RPMI7951 (cell line): Measurements from ENCODE around the gene CERS1. TPM values are rescaled to one million over a fixed set of nuclear protein-coding genes. Genes with fewer than 3 reads are reported as not detected.

Source experiments
- DNase-seq: peaks from one replicate; pipeline ENCODE4 v3.0.0-alpha.2; 2012; ENCODE audit warnings: low read depth
- total RNA-seq: library from RNA; depleted of rRNA; stranded (reverse); fragments of >200 nt; shearing (Covaris generic); gene quantifications from 2 replicates; pipeline ENCODE4 v1.2.3, GENCODE V29; 2014

Gene CERS1
- total RNA-seq, 1 experiment from 2014 or later = 0.12 TPM

- no peak for DNase-seq
Measured at GRCh38 chr19:18871543-18871942, 24.4 kb downstream of the CERS1 start.

- DNase-seq = no peak
Measured at GRCh38 chr19:18870531-18871172, 25.3 kb downstream of the CERS1 start.

GRCh38 chr19:18869781-18870530, 26.0 kb downstream of the CERS1 start:
- no peak for DNase-seq

DNA sequence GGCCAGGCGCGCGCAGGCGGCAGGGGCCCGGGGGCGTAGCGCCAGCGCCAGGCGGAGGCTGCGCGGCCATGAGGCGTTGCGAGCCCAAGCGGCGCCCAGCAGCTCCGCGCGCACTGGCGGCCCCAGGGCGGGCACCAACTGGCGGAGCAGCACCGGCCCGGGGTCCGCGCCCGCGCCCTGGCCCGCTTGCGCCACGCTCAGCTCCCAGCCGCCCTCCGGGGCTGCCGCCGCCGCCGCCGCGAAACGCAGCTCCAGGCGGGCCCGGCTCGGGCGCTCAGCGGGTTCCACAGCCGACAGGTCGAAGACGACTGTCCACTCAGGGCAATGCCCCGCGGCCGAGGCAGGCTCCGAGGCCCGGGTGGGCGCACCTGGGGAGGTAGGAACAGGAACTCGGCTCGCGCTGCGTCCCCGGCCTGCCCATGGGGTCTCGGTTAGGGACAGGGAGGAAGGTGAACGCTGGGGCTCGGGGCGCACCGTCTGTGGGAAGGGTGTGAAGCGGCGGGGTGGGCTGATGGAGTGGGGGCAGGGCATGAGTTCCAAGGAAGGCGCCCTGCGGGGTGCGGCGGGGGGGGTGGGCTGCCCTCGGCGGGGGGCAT, 26.8 kb downstream of the CERS1 start:
- DNase-seq = no peak

DNA sequence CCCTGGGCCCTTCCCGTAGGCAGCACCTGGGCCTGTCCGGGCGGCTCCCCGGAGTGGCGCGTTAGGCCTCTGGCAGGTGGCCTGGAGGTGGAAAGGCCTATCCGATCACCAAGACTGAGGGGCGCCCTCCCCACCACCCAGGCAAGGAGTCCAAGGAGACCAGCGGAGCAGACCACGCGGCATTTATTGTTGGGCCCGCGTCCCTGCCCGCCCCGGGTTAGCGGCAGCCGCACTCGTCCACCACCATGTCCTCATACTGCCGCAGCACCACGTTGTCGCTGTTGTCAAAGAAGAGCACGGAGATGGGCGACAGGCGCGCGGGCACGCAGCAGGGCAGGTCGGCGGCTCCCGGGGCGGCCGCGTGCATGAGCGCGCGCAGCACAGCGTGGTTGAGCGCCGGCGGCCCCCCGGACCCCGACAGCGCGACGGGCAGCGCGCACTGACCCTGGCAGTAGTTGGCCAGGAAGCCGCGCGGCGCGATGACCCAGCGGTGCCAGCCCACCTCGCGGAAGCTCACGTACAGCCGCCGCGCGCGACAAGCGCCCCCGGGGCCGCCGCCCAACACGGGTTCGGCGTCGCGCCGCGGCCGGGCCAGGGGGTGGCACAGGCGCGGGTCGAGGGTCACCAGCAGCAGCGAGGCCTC, 27.5 kb downstream of the CERS1 start:
- DNase-seq = no peak

- DNase-seq = no peak
Measured at GRCh38 chr19:18867751-18868150, 28.2 kb downstream of the CERS1 start.

GRCh38 chr19:18867199-18867598, 28.8 kb downstream of the CERS1 start:
- DNase-seq = no peak

- no peak for DNase-seq
Measured at GRCh38 chr19:18866800-18867123, 29.2 kb downstream of the CERS1 start.

DNA sequence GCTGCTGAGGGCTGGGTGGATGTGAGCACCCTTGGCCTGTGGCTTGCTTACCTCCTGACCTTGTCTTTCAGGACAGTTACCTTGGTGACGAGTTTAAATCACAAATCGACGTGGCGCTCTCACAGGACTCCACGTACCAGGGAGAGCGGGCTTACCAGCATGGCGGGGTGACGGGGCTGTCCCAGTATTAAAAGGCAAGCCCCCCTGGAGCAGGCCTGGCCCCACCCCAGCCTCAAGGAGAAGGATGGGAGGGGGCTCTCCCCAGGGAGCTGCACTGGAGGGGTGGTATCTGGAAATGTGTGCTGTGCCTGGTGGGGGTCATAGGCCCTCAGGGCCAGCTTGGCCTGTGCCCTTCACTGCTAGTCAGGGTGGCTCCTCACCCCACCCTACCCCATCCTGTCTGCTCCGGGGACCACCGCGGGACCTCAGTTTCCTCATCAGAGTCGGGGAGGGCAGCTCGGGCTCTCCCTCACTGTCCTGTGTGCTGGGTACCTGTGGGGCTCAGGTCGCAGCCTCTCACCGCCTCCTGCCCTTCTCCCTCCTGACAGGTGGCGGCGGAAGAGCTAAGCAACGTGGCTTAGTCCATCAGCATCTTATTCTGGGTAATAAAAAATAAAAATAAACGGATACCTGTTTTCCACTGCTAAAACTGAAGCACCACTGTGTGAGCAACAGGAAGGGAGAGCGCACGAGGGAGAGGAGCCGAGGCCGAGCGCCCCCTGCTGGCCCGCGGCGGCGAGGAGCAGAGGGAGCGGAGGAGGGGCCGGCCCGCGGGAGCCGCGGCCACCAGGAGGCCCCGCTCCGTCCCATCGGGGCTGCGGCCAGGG, 29.8 kb downstream of the CERS1 start:
- DNase-seq = no peak

GRCh38 chr19:18865106-18865972, 30.6 kb downstream of the CERS1 start:
- no peak for DNase-seq

- DNase-seq = no peak
Measured at GRCh38 chr19:18863843-18864362, 32.1 kb downstream of the CERS1 start.

- DNase-seq = no peak
Measured at GRCh38 chr19:18862976-18863842, 32.7 kb downstream of the CERS1 start.

DNA sequence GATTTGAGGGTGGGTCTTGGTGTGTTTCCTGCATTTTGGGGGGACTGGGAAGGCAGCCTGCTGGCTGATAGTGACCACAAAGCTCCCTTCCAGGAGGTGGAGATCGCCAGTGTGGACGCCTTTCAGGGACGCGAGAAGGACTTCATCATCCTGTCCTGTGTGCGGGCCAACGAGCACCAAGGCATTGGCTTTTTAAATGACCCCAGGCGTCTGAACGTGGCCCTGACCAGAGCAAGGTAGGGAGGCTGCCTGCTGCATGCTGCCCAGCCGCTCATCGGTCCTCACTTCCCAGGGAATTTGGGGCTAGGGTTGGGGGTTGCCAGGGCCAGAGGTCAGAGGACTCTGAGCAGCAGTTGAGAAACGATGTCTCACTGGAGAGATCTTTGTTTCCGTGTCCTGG, 34.0 kb downstream of the CERS1 start:
- DNase-seq = no peak

GRCh38 chr19:18861235-18861634, 34.7 kb downstream of the CERS1 start:
- DNase-seq = no peak

DNA sequence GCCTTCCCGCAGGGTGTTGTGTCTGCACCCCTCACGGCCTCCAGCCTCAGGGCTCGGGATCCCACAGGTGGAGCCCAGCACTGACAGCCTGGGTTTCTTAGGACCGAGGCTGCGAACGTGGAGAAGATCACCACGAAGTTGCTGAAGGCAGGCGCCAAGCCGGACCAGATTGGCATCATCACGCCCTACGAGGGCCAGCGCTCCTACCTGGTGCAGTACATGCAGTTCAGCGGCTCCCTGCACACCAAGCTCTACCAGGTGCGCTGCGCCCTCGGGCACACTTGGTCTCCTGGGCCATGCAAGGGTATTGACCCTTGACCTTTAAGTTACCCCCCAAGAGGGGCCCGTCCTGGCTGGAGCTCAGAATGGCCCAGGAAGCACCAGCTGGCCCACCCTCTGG, 35.2 kb downstream of the CERS1 start:
- no peak for DNase-seq

DNA sequence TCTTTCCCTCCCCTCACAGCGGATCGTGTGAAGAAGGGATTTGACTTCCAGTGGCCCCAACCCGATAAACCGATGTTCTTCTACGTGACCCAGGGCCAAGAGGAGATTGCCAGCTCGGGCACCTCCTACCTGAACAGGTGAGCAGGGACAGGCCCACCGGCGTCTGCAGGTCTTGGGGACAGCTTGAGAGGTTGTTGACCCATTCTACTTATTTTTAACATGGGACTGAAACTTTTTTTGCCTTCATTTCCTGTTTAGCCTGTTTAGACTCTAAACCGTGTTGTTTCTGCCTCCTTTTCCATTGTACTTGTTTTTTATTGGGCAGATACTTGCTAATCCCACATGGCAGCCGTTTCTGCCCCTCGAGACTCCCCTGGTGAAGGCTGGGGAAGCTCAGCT, 35.7 kb downstream of the CERS1 start:
- DNase-seq = no peak

DNA sequence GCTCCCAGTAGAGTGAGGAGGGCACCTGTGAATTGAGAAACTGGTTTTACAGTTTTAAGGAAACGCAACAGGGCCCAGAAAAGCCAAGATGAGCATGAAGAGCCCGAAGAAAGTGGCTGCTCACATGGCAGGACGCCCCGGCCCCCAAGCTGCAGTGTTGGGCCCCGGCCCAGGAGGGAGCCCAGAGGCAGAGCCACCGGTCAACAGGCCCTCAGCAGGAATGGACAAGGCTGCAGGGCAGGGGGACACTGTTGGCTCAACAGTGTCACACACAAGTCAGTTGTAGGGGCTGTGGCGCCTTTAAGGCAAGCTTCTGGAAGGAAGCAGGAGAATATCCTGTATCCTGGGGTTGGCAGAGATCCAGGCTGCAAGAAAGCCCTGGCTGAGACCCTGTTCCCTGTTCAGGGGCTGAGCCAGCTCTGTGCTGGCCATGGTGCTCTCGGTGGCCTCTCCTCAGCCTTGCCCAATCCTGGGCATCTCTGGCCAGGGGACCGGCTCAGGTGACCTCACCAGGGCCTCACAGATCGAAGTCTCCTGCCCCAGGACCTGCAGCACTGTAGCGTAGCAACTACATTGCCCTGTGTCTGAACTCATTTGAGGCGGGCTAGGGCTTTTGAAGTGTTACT, 36.2 kb downstream of the CERS1 start:
- no peak for DNase-seq

GRCh38 chr19:18858906-18859646, 36.9 kb downstream of the CERS1 start:
- DNase-seq = no peak

DNA sequence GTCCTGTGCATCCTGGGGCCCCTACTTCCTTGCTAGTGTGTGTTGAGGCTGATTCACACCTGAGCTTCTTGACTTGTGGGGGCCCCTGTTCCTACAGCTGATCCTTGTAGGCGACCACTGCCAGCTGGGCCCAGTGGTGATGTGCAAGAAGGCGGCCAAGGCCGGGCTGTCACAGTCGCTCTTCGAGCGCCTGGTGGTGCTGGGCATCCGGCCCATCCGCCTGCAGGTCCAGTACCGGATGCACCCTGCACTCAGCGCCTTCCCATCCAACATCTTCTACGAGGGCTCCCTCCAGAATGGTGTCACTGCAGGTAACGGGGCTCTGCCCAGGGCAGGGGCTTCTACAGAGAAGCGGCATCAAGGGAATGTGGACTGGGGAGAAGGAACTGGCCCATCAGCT, 38.7 kb downstream of the CERS1 start:
- no peak for DNase-seq
